Activated gamma-delta T cell treated with anti-CD3 and anti-CD28 coated beads, Interleukin-2, amount 50 U/mL, for 16 hours (primary cell): ENCODE results near the gene CDC45.

ENCODE experiments used
- DNase-seq: peaks from one replicate; pipeline ENCODE4 v3.0.0-alpha.2; 2020; ENCODE audit warnings: low read depth

Gene CDC45

GRCh38 chr22:19565382-19566278 is 85.9 kb downstream of the CDC45 start:
- DNase-seq, result no peak

- no peak for DNase-seq
Observed at GRCh38 chr22:19566279-19567156, 86.8 kb downstream of the CDC45 start.

- DNase-seq, result no peak
Observed at GRCh38 chr22:19567157-19568009, 87.7 kb downstream of the CDC45 start.

GRCh38 chr22:19568337-19569275 is 88.9 kb downstream of the CDC45 start:
- DNase-seq, result no peak

GRCh38 chr22:19569276-19569640 is 89.5 kb downstream of the CDC45 start:
- DNase-seq, result no peak

- no peak for DNase-seq
Observed at GRCh38 chr22:19569976-19570375, 90.3 kb downstream of the CDC45 start.
